ENCODE results near the gene ELK4.

GRCh38 chr1:205580923-205581180 lies 51.0 kb downstream of the ELK4 start:
- TF ChIP-seq CTCF (IDR thresholded peaks at IDR 0.05) (no peak), ZFX (IDR thresholded peaks at IDR 0.05; ENCODE audit: borderline replicate concordance) (no peak)

All from 22Rv1 (cell line).